NCI-H2107 treated with DMSO at 0.1 percent for 48 hours (cell line): ENCODE results near the gene OR2T33.
"Not testable (repeated sequence)": the region's sequence is repeated elsewhere in the genome, so short reads cannot be mapped to it uniquely, and the experiment has no call there.

Source experiments
- DNase-seq: peaks from one replicate; lab custom pipeline; 2025; ENCODE audit not compliant: unreplicated experiment; lab: John Stamatoyannopoulos, UW

OR2T33 gene

GRCh38 chr1:248277876-248278275 is at the start of gene OR2T33:
OR2T33 (minus strand) TSS chr1:248277976; CDS start chr1:248273814, 4,162 bp downstream.
- DNase-seq: no peak

GRCh38 chr1:248324468-248324867 is 46.7 kb upstream of the OR2T33 start, which contains the start of gene OR2M7:
OR2M7 (minus strand) TSS chr1:248324568; CDS start chr1:248324568, 0 bp downstream.
- no peak for DNase-seq

- no peak for DNase-seq
These were observed 39.0 kb upstream of the OR2T33 start for GRCh38 chr1:248316796-248317195.

- not testable (repeated sequence) for DNase-seq
These were observed 29.0 kb upstream of the OR2T33 start for GRCh38 chr1:248306740-248307139.

- no peak for DNase-seq
These were observed 28.3 kb upstream of the OR2T33 start for GRCh38 chr1:248306103-248306502.

GRCh38 chr1:248305672-248306071 is 27.9 kb upstream of the OR2T33 start:
- not testable (repeated sequence) for DNase-seq

GRCh38 chr1:248303324-248303723 is 25.5 kb upstream of the OR2T33 start, which contains the start of gene OR2T12:
OR2T12 (minus strand) TSS chr1:248303424; CDS start chr1:248295578, 7,846 bp downstream.
- no peak for DNase-seq

GRCh38 chr1:248288391-248288790 is 10.6 kb upstream of the OR2T33 start:
- no peak for DNase-seq

GRCh38 chr1:248273225-248273624 is 4.6 kb downstream of the OR2T33 start:
- DNase-seq: not testable (repeated sequence)

- no peak for DNase-seq
These were observed 9.6 kb downstream of the OR2T33 start for GRCh38 chr1:248268178-248268577.

- not testable (repeated sequence) for DNase-seq
These were observed 18.5 kb downstream of the OR2T33 start for GRCh38 chr1:248259309-248259708.

GRCh38 chr1:248243204-248243603 is 34.6 kb downstream of the OR2T33 start:
- DNase-seq: peak; percentile 29

- no peak for DNase-seq
These were observed 38.3 kb downstream of the OR2T33 start for GRCh38 chr1:248239478-248239877.

GRCh38 chr1:248231117-248231516 is 46.7 kb downstream of the OR2T33 start, which contains the start of gene OR2M4:
OR2M4 (plus strand) TSS chr1:248231417; CDS start chr1:248238929, 7,512 bp downstream.
- no peak for DNase-seq

GRCh38 chr1:248229360-248229908 is 48.3 kb downstream of the OR2T33 start:
- DNase-seq: no peak

GRCh38 chr1:248225537-248225936 is 52.2 kb downstream of the OR2T33 start:
- no peak for DNase-seq
